Stimulated activated naive CD8-positive, alpha-beta T cell treated with anti-CD3 and anti-CD28 coated beads, Interleukin-15, Interleukin-2, amounts not matched to agents 100 U/mL and 50 U/mL, for 24 hours (primary cell): ENCODE measurements around the gene RFTN2.
"Not testable (repeated sequence)": the region's sequence is repeated elsewhere in the genome, so short reads cannot be mapped to it uniquely, and the experiment has no call there.

Source experiments
- ATAC-seq: fragments of 150-1000 bp; cut with Tn5 transposase; one replicate; pipeline ENCODE4 v1.10.0; 2021
- DNase-seq: peaks from one replicate; pipeline ENCODE4 v3.0.0; 2021

Gene RFTN2

GRCh38 chr2:197604117-197604860 is 71.1 kb downstream of the RFTN2 start:
- no peak for ATAC-seq
- no peak for DNase-seq

DNA sequence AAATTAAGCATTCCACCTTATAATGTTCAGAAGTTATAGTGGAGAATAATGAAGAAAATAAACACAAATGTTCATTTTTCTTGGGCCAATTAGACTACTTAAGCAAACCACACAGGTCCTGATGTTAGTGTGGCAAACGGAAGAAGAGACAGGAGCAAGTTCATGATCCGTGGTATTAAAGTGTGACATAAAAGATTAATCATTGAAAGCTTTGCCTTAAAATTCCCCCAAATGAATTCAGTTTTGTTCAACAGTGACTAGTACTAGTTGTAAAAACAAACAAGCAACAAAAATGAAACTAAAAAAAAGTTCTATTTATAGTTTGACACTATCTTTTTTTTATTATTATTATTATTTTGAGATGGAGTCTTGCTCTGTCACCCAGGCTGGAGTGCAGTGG is 73.7 kb downstream of the RFTN2 start:
- ATAC-seq (no peak), DNase-seq (no peak)

- no peak for ATAC-seq
These were observed 75.1 kb downstream of the RFTN2 start for GRCh38 chr2:197600306-197600705.

GRCh38 chr2:197599285-197599965 is 76.0 kb downstream of the RFTN2 start:
- ATAC-seq = peak; percentile 78
- DNase-seq = peak; percentile 27

More at GRCh38 chr2:197600306-197600705, 75.1 kb downstream of the RFTN2 start:
- no peak for DNase-seq

DNA sequence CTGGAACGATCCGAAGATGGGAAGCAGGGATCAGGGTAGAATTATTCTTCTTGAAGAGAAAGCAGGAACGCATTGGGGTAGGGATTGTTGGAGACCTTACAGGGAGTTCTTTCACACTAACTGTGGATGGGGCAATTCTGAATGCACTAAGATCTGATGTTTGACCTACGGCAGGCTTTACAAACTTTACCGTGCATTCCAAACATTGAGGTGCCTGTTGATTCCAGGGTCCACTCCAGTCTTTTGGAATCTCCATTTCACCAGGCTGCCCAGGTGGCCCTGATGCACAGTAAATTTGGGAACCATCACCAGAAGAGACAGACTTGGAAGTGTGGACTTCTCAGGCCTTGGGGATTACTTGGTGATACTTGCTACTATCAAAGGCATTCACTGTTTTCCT is 76.9 kb downstream of the RFTN2 start:
- ATAC-seq (no peak), DNase-seq (no peak)

DNA sequence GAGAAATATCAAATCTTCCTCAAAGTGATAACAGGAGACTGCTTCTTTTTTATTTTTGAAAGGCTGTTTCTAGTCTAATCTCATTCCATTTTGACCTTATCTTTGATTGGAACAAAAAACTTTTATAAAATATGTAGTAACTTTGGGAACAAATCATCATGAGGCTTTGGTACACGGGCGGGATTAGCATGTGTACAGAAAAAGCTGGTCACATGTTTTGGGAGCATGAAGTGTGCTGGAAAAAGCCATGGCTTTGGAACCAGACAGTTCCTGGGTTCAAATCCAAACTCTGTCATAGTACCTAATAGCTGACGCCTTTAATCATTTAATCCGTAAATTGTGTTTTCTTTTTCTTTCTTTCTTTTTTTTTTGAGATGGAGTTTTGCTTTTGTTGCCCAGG is 78.2 kb downstream of the RFTN2 start:
- no peak for DNase-seq
- no peak for ATAC-seq

GRCh38 chr2:197596766-197597165 is 78.6 kb downstream of the RFTN2 start:
- ATAC-seq (no peak), DNase-seq (no peak)

DNA sequence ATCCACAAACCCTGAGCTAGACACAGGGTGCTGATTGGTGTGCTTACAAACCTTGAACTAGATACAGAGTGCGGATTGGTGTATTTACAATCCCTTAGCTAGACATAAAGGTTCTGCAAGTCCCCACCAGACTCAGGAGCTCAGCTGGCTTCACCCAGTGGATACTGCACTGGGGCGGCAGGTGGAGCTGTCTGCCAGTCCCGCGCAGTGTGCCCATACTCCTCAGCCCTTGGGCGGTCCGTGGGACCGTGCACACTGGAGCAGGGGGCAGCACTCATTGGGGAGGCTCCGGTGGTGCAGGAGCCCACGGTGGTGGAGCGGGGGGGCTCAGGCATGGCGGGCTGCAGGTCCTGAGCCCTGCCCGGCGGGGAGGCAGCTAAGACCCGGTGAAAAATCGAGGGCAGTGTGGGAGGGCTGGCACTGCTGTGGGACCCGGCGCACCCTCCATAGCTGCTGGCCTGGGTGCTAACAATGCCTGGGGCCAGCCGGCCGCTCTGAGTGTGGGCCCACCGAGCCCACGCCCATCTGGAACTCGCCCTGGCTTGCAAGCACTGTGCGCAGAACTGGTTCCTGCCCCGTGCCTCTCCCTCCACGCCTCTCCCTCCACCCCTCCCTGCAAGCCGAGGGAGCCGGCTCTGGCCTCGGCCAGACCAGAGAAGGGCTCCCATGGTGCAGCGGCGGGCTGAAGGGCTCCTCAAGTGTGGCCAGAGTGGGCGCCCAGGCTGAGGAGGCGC is 83.9 kb downstream of the RFTN2 start:
- no peak for ATAC-seq
- DNase-seq = no peak

DNA sequence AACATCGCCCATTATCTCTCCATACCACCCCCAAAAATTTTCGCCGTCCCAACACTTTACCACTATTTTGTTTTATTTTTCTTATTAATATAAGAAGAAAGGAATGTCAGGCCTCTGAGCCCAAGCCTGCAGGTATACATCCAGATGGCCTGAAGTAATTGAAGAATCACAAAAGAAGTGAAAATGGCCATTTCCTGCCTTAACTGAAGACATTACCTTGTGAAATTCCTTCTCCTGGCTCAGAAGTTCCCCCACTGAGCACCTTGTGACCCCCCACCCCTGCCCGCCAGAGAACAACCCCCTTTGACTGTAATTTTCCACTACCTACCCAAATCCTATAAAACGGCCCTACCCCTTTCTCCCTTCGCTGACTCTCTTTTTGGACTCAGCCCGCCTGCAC is 88.1 kb downstream of the RFTN2 start:
- not testable (repeated sequence) for DNase-seq, ATAC-seq

DNA sequence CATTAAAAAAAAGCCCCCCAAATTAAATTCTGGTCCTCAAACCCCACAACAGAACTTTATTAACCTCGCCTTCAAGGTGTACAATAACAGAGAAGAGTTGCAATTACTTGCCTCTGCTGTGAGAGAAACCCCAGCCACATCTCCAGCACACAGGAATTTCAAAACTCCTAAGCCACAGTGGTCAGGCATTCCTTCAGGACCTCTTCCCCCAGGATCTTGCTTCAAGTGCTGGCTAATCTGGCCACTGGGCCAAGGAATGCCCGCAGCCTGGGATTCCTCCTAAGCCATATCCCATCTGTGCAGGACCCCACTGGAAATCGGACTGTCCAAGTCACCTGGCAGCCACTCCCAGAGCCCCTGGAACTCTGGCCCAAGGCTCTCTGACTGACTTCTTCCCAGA is 95.2 kb downstream of the RFTN2 start:
- not testable (repeated sequence) for ATAC-seq

GRCh38 chr2:197578294-197578693 is 97.1 kb downstream of the RFTN2 start:
- not testable (repeated sequence) for ATAC-seq, DNase-seq

More for the DNA sequence above, 95.2 kb downstream of the RFTN2 start:
- not testable (repeated sequence) for DNase-seq

DNA sequence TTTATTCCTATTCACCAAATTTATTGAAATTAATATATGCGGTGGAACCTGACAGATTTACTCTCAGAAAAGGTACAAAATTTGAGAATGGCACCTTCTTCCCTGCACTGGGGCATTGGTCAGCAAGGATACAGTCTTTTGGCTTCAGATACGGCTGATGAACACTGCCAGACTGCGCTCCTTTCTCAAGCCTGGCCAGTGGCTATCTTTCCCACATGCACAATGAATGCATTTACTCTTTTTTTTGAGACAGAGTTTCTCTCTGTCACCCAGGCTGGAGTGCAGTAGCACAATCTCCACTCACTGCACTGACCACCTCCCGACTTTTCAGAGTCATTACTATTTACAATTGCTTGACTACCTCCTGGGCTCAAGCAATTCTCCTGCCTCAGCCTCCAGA is 97.9 kb downstream of the RFTN2 start:
- DNase-seq = no peak
- ATAC-seq = no peak

- ATAC-seq (no peak), DNase-seq (no peak)
These were observed 98.8 kb downstream of the RFTN2 start for GRCh38 chr2:197576631-197577030.

DNA sequence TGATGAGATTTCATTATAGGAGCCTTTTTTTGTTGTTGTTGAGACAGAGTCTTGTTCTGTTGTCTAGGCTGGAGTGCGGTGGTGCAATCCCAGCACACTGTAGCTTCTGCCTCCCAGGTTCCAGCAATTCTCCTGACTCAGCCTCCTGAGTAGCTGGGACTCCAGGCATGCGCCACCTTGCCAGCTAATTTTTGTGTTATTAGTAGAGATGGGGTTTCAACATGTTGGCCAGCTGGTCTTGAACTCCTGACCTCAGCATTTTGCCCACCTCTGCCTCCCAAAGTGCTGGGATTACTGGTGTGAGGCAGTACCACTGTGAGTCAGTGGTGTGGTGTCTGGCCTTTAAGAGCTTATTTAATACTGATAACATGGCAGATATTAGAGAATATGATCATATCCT is 99.4 kb downstream of the RFTN2 start:
- no peak for DNase-seq
- no peak for ATAC-seq

GRCh38 chr2:197573608-197574007 is 101.8 kb downstream of the RFTN2 start:
- ATAC-seq = no peak
- no peak for DNase-seq

- DNase-seq (no peak), ATAC-seq (no peak)
These were observed 103.6 kb downstream of the RFTN2 start for GRCh38 chr2:197571627-197572271.

GRCh38 chr2:197560146-197560665 is 115.2 kb downstream of the RFTN2 start:
- ATAC-seq (no peak), DNase-seq (no peak)

GRCh38 chr2:197559681-197560080 is 115.7 kb downstream of the RFTN2 start:
- DNase-seq (no peak), ATAC-seq (no peak)

GRCh38 chr2:197558393-197558792 is 117.0 kb downstream of the RFTN2 start:
- no peak for DNase-seq
- ATAC-seq = no peak

- ATAC-seq = no peak
- no peak for DNase-seq
These were observed 118.9 kb downstream of the RFTN2 start for GRCh38 chr2:197556456-197556855.

DNA sequence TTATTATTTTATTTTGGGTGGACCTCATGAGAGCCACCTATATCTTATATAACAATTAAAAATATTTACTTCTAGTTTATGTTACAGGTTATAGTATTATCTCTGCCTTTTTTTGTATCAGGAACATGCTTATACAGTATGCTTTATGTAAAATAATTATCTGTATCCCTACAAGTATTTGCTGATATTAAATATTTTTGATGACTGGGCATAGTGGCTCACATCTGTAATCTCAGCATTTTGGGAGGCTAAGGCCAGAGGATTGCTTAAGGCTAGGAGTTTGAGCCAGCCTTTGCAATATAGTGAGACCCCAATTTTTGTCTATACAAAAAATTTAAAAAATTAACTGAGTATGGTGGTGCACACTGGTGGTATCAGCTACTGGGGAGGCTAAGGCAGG is 119.9 kb downstream of the RFTN2 start:
- DNase-seq (no peak), ATAC-seq (no peak)

DNA sequence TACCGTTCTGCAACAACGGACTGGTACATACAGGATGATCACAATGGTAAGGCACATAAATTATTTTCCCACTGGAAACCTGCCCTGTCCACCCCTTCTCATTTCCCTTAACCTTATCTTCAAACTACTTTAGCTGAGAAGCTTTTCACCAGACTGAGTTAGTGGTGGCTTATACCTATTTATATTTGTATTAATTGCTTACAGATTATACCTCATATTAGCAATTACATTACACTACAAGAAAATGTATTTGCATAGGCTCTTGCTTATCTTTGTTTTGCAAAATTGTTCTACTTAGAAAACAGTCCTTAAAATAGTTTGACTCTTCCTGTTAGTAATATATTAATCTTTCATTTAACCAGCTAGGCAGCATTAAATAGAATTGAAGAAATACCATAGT is 124.1 kb downstream of the RFTN2 start:
- not testable (repeated sequence) for ATAC-seq, DNase-seq
